HCT116 (cell line): ENCODE measurements around the gene TRIOBP. TPM values are rescaled to one million over a fixed set of nuclear protein-coding genes. Genes with fewer than 3 reads are reported as not detected.

Source experiments
- ATAC-seq: fragments of 200-7000 bp; cut with Tn5 transposase; 2 replicates; pipeline ENCODE4 v1.9.1; 2020; ENCODE audit warnings: mild to moderate bottlenecking, moderate library complexity
- BruUV-seq: library from RNA; stranded (reverse); fragments of 400-500 nt; replicated peaks from 2 replicates; lab custom pipeline; 2021; lab: Mats Ljungman, UMichigan
- CTCF ChIA-PET: fragments of 300-600 bp; sonication (Branson Sonifier 250); formaldehyde crosslinking; loops from one replicate; lab custom pipeline; 2021; ENCODE audit warnings: antibody characterized with exemption; lab: Charles Lee
- POLR2A ChIA-PET: fragments of 300-600, 350-600 bp; sonication (Branson Sonifier 250); formaldehyde crosslinking; loops from one replicate; lab custom pipeline; 2021; ENCODE audit warnings: antibody characterized with exemption; lab: Charles Lee
- RAD21 ChIA-PET, 2 experiments: fragments of 300-600 bp; sonication (Branson Sonifier 250); formaldehyde crosslinking; loops; one replicate each; lab custom pipeline; 2023; ENCODE audit warnings: low total read pairs in 2 of 2; ENCODE audit not compliant: uncharacterized antibody in 2 of 2, unreplicated experiment in 2 of 2, low non-redundant PET in 1 of 2; lab: Charles Lee
- DNase-seq: peaks from one replicate; pipeline ENCODE4 v3.0.0-alpha.2; 2010; ENCODE audit warnings: low read depth, low spot score
- H2AFZ ChIP-seq: fragments of 200-600 bp; shearing (Covaris generic), sonication (generic); 2 replicates; pipeline ENCODE4 v1.6.1; 2017; ENCODE audit warnings: low read depth, mixed run types, mixed read lengths, antibody characterized with exemption, low read length; ENCODE audit not compliant: poor library complexity, severe bottlenecking
- H3K27ac ChIP-seq: 2 replicates; pipeline ENCODE4 v1.5.1; 2012; ENCODE audit warnings: low read depth, low read length
- H3K27me3 ChIP-seq: fragments of 200-600 bp; sonication (generic); 2 replicates; pipeline ENCODE4 v1.6.1; 2016; ENCODE audit warnings: mixed run types, low read length, mixed read lengths; ENCODE audit not compliant: insufficient read depth
- H3K36me3 ChIP-seq, 2 experiments: fragments of 200-500 bp in 1 of 2; fragments of 200-600 bp in 1 of 2; sonication (Bioruptor generic) in 1 of 2; sonication (generic) in 1 of 2; 2 replicates each; pipeline versions ENCODE4 v1.5.1 to v1.6.1; 2014 to 2016; ENCODE audit warnings: low read length in 2 of 2, inconsistent platforms in 1 of 2, mixed read lengths in 1 of 2, mixed run types in 1 of 2; ENCODE audit not compliant: insufficient read depth in 2 of 2, control insufficient read depth in 1 of 2
- H3K4me1 ChIP-seq, 2 experiments: fragments of 200-600 bp in 1 of 2; sonication (generic) in 1 of 2; 2 replicates each; pipeline versions ENCODE4 v1.5.1 to v1.6.1; 2012 to 2017; ENCODE audit warnings: low read length in 2 of 2, inconsistent platforms in 1 of 2, mild to moderate bottlenecking in 1 of 2, mixed read lengths in 1 of 2, mixed run types in 1 of 2, moderate library complexity in 1 of 2; ENCODE audit not compliant: insufficient read depth in 2 of 2, control insufficient read depth in 1 of 2
- H3K4me2 ChIP-seq: fragments of 200-600 bp; sonication (generic); 2 replicates; pipeline ENCODE4 v1.6.1; 2017; ENCODE audit warnings: mixed run types, low read length, mixed read lengths
- H3K4me3 ChIP-seq, 2 experiments: fragments of 200-600 bp in 1 of 2; sonication (generic) in 1 of 2; replicated peaks in 1 of 2; 2 replicates each; pipeline ENCODE4 v1.5.1; 2011 to 2016; ENCODE audit warnings: low read length in 2 of 2, control low read depth in 1 of 2, low read depth in 1 of 2, mild to moderate bottlenecking in 1 of 2, mixed read lengths in 1 of 2, mixed run types in 1 of 2
- H3K79me2 ChIP-seq: fragments of 200-600 bp; sonication (generic); 2 replicates; pipeline ENCODE4 v1.6.1; 2017; ENCODE audit warnings: mild to moderate bottlenecking, mixed run types, low read length, moderate library complexity, mixed read lengths; ENCODE audit not compliant: insufficient read depth
- H3K9ac ChIP-seq: fragments of 200-600 bp; sonication (generic); 2 replicates; pipeline ENCODE4 v1.6.1; 2016; ENCODE audit warnings: low read length, mixed read lengths
- H3K9me2 ChIP-seq: fragments of 200-600 bp; sonication (generic), shearing (Covaris generic); 2 replicates; pipeline ENCODE4 v1.6.1; 2017; ENCODE audit warnings: mixed run types, mild to moderate bottlenecking, moderate library complexity; ENCODE audit not compliant: insufficient read depth
- H3K9me3 ChIP-seq, 2 experiments: fragments of 200-500 bp in 1 of 2; fragments of 200-600 bp in 1 of 2; sonication (Bioruptor generic) in 1 of 2; sonication (generic) in 1 of 2; 2 replicates each; pipeline ENCODE4 v1.6.1; 2014 to 2017; ENCODE audit warnings: low read length in 2 of 2, mixed read lengths in 2 of 2, inconsistent platforms in 1 of 2, low read depth in 1 of 2, mild to moderate bottlenecking in 1 of 2, mixed run types in 1 of 2, moderate library complexity in 1 of 2; ENCODE audit not compliant: control insufficient read depth in 1 of 2, insufficient read depth in 1 of 2
- H4K20me1 ChIP-seq: fragments of 200-600 bp; sonication (generic), shearing (Covaris generic); 2 replicates; pipeline ENCODE4 v1.6.1; 2017; ENCODE audit warnings: mixed run types, mild to moderate bottlenecking, moderate library complexity; ENCODE audit not compliant: insufficient read depth
- CBX3 ChIP-seq: IDR thresholded peaks from 2 replicates; pipeline ENCODE4 v1.6.1; 2012; ENCODE audit warnings: low read depth
- CTCF ChIP-seq, 3 experiments: fragments of 200-600 bp in 1 of 3; sonication (generic) in 1 of 3; IDR thresholded peaks in 2 of 3; conservative IDR thresholded peaks in 1 of 3; 2 replicates each; pipeline ENCODE4 v1.5.1; 2012 to 2017; ENCODE audit warnings: low read depth in 2 of 3, low read length in 2 of 3, antibody characterized with exemption in 1 of 3, borderline replicate concordance in 1 of 3, control low read depth in 1 of 3, mild to moderate bottlenecking in 1 of 3, mixed read lengths in 1 of 3, mixed run types in 1 of 3, moderate library complexity in 1 of 3; ENCODE audit not compliant: insufficient read depth in 1 of 3
- ELF1 ChIP-seq: IDR thresholded peaks from 2 replicates; pipeline ENCODE4 v1.6.1; 2012; ENCODE audit warnings: low read depth, borderline replicate concordance
- EZH2 ChIP-seq: fragments of 200-600 bp; sonication (generic); IDR thresholded peaks from 2 replicates; pipeline ENCODE4 v1.6.1; 2017; ENCODE audit warnings: antibody characterized with exemption, mixed run types
- EZH2phosphoT487 ChIP-seq: fragments of 200-600 bp; IDR thresholded peaks from 2 replicates; pipeline ENCODE4 v1.6.1; 2018; ENCODE audit warnings: antibody characterized with exemption, borderline replicate concordance
- POLR2A ChIP-seq: IDR thresholded peaks from 2 replicates; pipeline ENCODE4 v1.7.0; 2011; ENCODE audit warnings: borderline replicate concordance; ENCODE audit not compliant: insufficient read depth, insufficient read length; ENCODE audit errors: extremely low read depth
- POLR2AphosphoS5 ChIP-seq: IDR thresholded peaks from 2 replicates; pipeline ENCODE4 v1.6.1; 2011; ENCODE audit warnings: mild to moderate bottlenecking, low read depth, low read length, moderate library complexity
- REST ChIP-seq: IDR thresholded peaks from 2 replicates; pipeline ENCODE4 v1.6.1; 2012; ENCODE audit warnings: low read depth
- SRF ChIP-seq: IDR thresholded peaks from 2 replicates; pipeline ENCODE4 v1.6.1; 2012; ENCODE audit warnings: low read depth
- TCF7L2 ChIP-seq: IDR thresholded peaks from 2 replicates; pipeline ENCODE4 v1.7.0; 2011; ENCODE audit warnings: borderline replicate concordance, inconsistent platforms; ENCODE audit not compliant: insufficient read depth, insufficient read length; ENCODE audit errors: extremely low read depth
- ZFX ChIP-seq: fragments of 450-650 bp; IDR thresholded peaks from 2 replicates; pipeline ENCODE4 v1.6.1; 2017
- ZNF274 ChIP-seq: fragments of 200-500 bp; sonication (Bioruptor generic); IDR thresholded peaks from 2 replicates; pipeline ENCODE4 v1.6.1; 2014; ENCODE audit warnings: mild to moderate bottlenecking, low read depth, low read length, inconsistent platforms
- intact Hi-C: fragments of 100-400 bp; cut with micrococcal nuclease; formaldehyde crosslinking; loops from 2 replicates; pipeline ENCODE4 v1.10.0; 2022
- total RNA-seq: library from RNA; stranded (reverse); gene quantifications from one replicate; pipeline ENCODE4 v1.2.1, GENCODE V29; 2021; ENCODE audit not compliant: unreplicated experiment
- TF ChIP-seq, protein P1 (sequence below): IDR thresholded peaks from 2 replicates; pipeline ENCODE4 v1.6.1; 2012

Gene TRIOBP
- total RNA-seq, 1 experiment from 2014 or later = 244 TPM

DNA sequence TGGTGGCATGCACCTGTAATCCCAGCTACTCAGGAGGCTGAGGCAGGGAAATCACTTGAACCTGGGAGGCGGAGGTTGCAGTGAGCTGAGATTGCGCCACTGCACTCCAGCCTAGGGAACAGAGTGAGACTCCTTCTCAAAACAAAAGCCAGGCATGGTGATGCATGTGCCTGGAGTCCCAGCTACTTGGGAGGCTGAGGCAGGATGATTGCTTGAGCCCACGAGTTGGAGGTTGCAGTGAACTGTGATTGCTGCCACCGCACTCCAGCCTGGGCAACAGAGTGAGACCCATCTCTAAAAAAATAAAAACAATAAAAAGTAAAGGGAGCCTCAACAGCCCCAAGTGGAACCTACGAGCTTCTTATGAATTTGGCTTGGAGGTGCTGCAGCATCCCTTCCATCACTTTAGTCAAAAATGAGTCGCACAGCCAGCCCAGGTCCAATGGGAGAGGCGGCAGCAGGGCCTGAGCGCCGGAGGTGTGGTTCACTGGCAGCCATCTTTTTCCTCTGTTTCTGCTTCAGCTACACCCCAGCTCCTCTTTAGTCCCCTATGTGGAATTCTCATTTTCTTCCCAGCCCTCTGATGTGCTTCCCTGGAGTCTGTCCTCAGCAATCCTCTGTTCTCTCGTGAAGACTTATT lies 81.6 kb downstream of the TRIOBP start (continued):
- TF ChIP-seq, protein P1, sequence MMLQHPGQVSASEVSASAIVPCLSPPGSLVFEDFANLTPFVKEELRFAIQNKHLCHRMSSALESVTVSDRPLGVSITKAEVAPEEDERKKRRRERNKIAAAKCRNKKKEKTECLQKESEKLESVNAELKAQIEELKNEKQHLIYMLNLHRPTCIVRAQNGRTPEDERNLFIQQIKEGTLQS = no peak
- TF ChIP-seq TCF7L2 = no peak
- no peak for TF ChIP-seq CBX3
- TF ChIP-seq ZFX = no peak
- TF ChIP-seq POLR2A = no peak
- no peak for TF ChIP-seq EZH2phosphoT487
- TF ChIP-seq CTCF (IDR thresholded peaks at IDR 0.05 in 2 of 3, conservative IDR thresholded peaks at IDR 0.05 in 1 of 3; ENCODE audit: borderline replicate concordance in 1 of 3, insufficient read depth in 1 of 3, low read depth in 2 of 3, low read length in 2 of 3) = no peak

DNA sequence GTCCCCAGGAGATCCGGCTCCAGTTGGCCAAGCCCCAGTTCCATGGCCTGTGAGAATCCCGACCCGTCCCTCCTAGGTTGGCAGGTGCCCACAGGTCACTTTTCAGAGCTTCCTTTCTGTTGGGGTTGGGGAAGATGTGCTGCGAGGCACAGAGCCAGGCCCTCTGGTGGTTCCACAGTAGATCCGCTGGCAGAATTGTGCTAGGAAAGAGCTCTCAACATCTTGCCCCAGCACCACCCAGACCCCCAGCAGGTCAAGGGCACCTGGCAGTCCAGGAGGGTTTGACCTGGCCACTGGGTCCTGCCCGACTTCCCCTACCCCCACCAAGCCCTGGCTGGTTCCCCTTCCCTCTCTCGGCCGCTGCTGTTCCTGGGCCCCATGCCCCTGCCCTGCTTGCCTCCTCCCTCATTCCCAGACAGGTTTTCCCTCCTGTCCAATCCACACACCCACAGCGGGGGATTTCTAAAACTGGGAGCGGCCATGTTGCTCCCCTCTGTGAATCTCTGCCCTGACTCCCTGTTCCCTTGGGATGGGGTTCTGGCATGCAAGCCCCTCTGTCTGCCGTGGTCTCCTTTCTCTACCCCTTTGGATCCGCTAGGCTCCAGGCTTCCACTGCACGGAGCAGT lies 84.7 kb downstream of the TRIOBP start:
- H3K4me3 ChIP-seq = peak overlapping the region in 1 of 2 experiments; percentile 8; a peak in 1 of 4 replicates
- no peaks in the 10 kb centered on the region for H3K27me3 ChIP-seq
- CTCF ChIA-PET = interaction anchor here (0.7 to 3.0 kb wide), 16 partner anchors 11 to 189 kb away, joined by 3 to 23 read pairs (median 4); partner anchors contain the start of genes GCAT, GGA1 and PDXP
- peak; percentile 18 for ATAC-seq
- BruUV-seq = no TSS peak
- peak overlapping the region; percentile 57 for H3K9ac ChIP-seq
- H3K9me3 ChIP-seq = no peaks in the 10 kb centered on the region
- RAD21 ChIA-PET = interaction anchor here (0.8 to 2.4 kb wide), 5 partner anchors 10 to 32 kb away, joined by 3 to 14 read pairs (median 5); partner anchors contain the start of gene GCAT (in 1 of the 2)
- peak overlapping the region; percentile 72 for H3K4me2 ChIP-seq
- H3K27ac ChIP-seq = peak overlapping the region; percentile 85
- no peaks in the 10 kb centered on the region for H3K36me3 ChIP-seq
- no peaks in the 10 kb centered on the region for H4K20me1 ChIP-seq
- no peaks in the 10 kb centered on the region for H3K79me2 ChIP-seq
- POLR2A ChIA-PET = interaction anchor here (1.0 to 5.5 kb wide), 9 partner anchors 10 to 173 kb away, joined by 3 to 63 read pairs (median 5); partner anchors contain the start of genes GCAT and GGA1
- H2AFZ ChIP-seq = no peak overlapping the region
- peaks cover 68 to 88% of the 10 kb centered on the region in 2 experiments for H3K4me1 ChIP-seq
- no peak for DNase-seq
- no peaks in the 10 kb centered on the region for H3K9me2 ChIP-seq
- intact Hi-C loops = loop anchor here (5.0 kb wide), 1 partner anchor 39 kb away; no protein-coding TSS in a partner anchor
- no peak for TF ChIP-seq ELF1
- TF ChIP-seq REST = no peak
- peak in 2 of 3 experiments; percentile 57 to 66; a peak in 4 of 6 replicates for TF ChIP-seq CTCF (IDR thresholded peaks at IDR 0.05 in 2 of 3, conservative IDR thresholded peaks at IDR 0.05 in 1 of 3; ENCODE audit: borderline replicate concordance in 1 of 3, insufficient read depth in 1 of 3, low read depth in 2 of 3, low read length in 2 of 3)
- peak; percentile 36 for TF ChIP-seq POLR2A
- TF ChIP-seq POLR2AphosphoS5 = peak; percentile 44; the same call in 1 of the 2 replicates
- no peak for TF ChIP-seq EZH2
- TF ChIP-seq SRF = no peak
- TF ChIP-seq ZNF274 = no peak
